ENCODE data around the gene TLR3. TPM values are rescaled to one million over a fixed set of nuclear protein-coding genes. Genes with fewer than 3 reads are reported as not detected.
"Not testable (repeated sequence)": the region's sequence is repeated elsewhere in the genome, so short reads cannot be mapped to it uniquely, and the experiment has no call there.

TLR3 gene
- total and polyA plus RNA-seq, 2 experiments from 2014 or later: 0.54 to 0.68 TPM

- no peaks in the 10 kb centered on the region for H3K9me3 ChIP-seq (ENCODE audit: low read depth)
- in situ Hi-C loops (cut with MboI): loop anchor here (25.0 kb wide), 1 partner anchor 995 kb away; no protein-coding TSS in a partner anchor
- no peak overlapping the region for H3K4me2 ChIP-seq (ENCODE audit: unreplicated experiment)
- no peaks in the 10 kb centered on the region for H4K20me1 ChIP-seq (ENCODE audit: insufficient read depth)
- no peaks in the 10 kb centered on the region for H3K9me2 ChIP-seq (ENCODE audit: insufficient read depth)
- TF ChIP-seq EZH2phosphoT487 (IDR thresholded peaks at IDR 0.05; ENCODE audit: insufficient read depth, low read depth) (no peak), EZH2 (IDR thresholded peaks at IDR 0.05; ENCODE audit: insufficient read depth, poor library complexity, severe bottlenecking) (no peak)
- H3K4me3 ChIP-seq: no peak overlapping the region
- peak; percentile 21 for DNase-seq
- WGBS, 2 experiments (ENCODE audit: low coverage in 1 of 2, low lambda C conversion rate in 2 of 2, missing lambda C conversion rate in 2 of 2): 11 to 23% methylated on average over 1 of the region's 1 CpG
- no peaks in the 10 kb centered on the region for H3F3A ChIP-seq (ENCODE audit: insufficient read depth)
- H3K36me3 ChIP-seq (ENCODE audit: low read depth): no peaks in the 10 kb centered on the region
- no peak overlapping the region for H3K9ac ChIP-seq
- H3K27me3 ChIP-seq (replicated peaks; ENCODE audit: insufficient read depth): peaks cover 34% of the 10 kb centered on the region
- no peaks in the 10 kb centered on the region for H3K79me2 ChIP-seq (ENCODE audit: insufficient read depth)
- H3K4me1 ChIP-seq (ENCODE audit: insufficient read depth): no peaks in the 10 kb centered on the region
- H3K27ac ChIP-seq: no peak overlapping the region
- no peak overlapping the region for H2AFZ ChIP-seq
Measured at GRCh38 chr4:186032259-186032658, 36.7 kb upstream of the TLR3 start.

- Histone ChIP-seq H3K9me3 (ENCODE audit: low read depth) (no peaks in the 10 kb centered on the region), H2AFZ (no peak overlapping the region), H3K4me3 (no peak overlapping the region), H3K79me2 (ENCODE audit: insufficient read depth) (no peaks in the 10 kb centered on the region), H3F3A (ENCODE audit: insufficient read depth) (no peaks in the 10 kb centered on the region), H3K9ac (no peak overlapping the region), H3K4me2 (ENCODE audit: unreplicated experiment) (no peak overlapping the region), H3K27me3 (replicated peaks; ENCODE audit: insufficient read depth) (peaks cover 34% of the 10 kb centered on the region), H3K27ac (no peak overlapping the region), H4K20me1 (ENCODE audit: insufficient read depth) (no peaks in the 10 kb centered on the region), H3K36me3 (ENCODE audit: low read depth) (no peaks in the 10 kb centered on the region), H3K9me2 (ENCODE audit: insufficient read depth) (no peaks in the 10 kb centered on the region), H3K4me1 (ENCODE audit: insufficient read depth) (no peaks in the 10 kb centered on the region)
- DNase-seq: no peak
- 53 to 58% methylated on average over 3 of the region's 3 CpGs for WGBS, 2 experiments (ENCODE audit: low coverage in 1 of 2, low lambda C conversion rate in 2 of 2, missing lambda C conversion rate in 2 of 2)
- in situ Hi-C loops (cut with MboI): loop anchor here (25.0 kb wide), 1 partner anchor 996 kb away; no protein-coding TSS in a partner anchor
- TF ChIP-seq EZH2 (IDR thresholded peaks at IDR 0.05; ENCODE audit: insufficient read depth, poor library complexity, severe bottlenecking): no peak
- no peak for TF ChIP-seq EZH2phosphoT487 (IDR thresholded peaks at IDR 0.05; ENCODE audit: insufficient read depth, low read depth)
Measured at GRCh38 chr4:186033027-186033426, 35.9 kb upstream of the TLR3 start.

- not testable (repeated sequence) for H2AFZ ChIP-seq; H4K20me1 ChIP-seq (ENCODE audit: insufficient read depth); H3K9ac ChIP-seq; H3K4me1 ChIP-seq (ENCODE audit: insufficient read depth); DNase-seq; H3F3A ChIP-seq (ENCODE audit: insufficient read depth); H3K36me3 ChIP-seq (ENCODE audit: low read depth); H3K79me2 ChIP-seq (ENCODE audit: insufficient read depth); H3K9me2 ChIP-seq (ENCODE audit: insufficient read depth); H3K9me3 ChIP-seq (ENCODE audit: low read depth); H3K27ac ChIP-seq; H3K4me2 ChIP-seq (ENCODE audit: unreplicated experiment); H3K4me3 ChIP-seq
- 43 to 51% methylated on average over 5 to 7 of the region's 7 CpGs for WGBS, 2 experiments (ENCODE audit: low coverage in 1 of 2, low lambda C conversion rate in 2 of 2, missing lambda C conversion rate in 2 of 2)
- H3K27me3 ChIP-seq (replicated peaks; ENCODE audit: insufficient read depth): peaks cover 33% of the 10 kb centered on the region
- in situ Hi-C loops (cut with MboI): loop anchor here (25.0 kb wide), 1 partner anchor 997 kb away; no protein-coding TSS in a partner anchor
Measured at GRCh38 chr4:186034613-186035012, 34.3 kb upstream of the TLR3 start.

GRCh38 chr4:186036976-186037581 lies 31.9 kb upstream of the TLR3 start:
- H3K9me2 ChIP-seq (ENCODE audit: insufficient read depth): no peaks in the 10 kb centered on the region
- no peaks in the 10 kb centered on the region for H3K9me3 ChIP-seq (ENCODE audit: low read depth)
- H4K20me1 ChIP-seq (ENCODE audit: insufficient read depth): no peaks in the 10 kb centered on the region
- DNase-seq: no peak
- no peak overlapping the region for H2AFZ ChIP-seq
- H3K79me2 ChIP-seq (ENCODE audit: insufficient read depth): no peaks in the 10 kb centered on the region
- H3K4me1 ChIP-seq (ENCODE audit: insufficient read depth): no peaks in the 10 kb centered on the region
- H3K27ac ChIP-seq: no peak overlapping the region
- in situ Hi-C loops (cut with MboI): loop anchor here (25.0 kb wide), 1 partner anchor 1000 kb away; no protein-coding TSS in a partner anchor
- WGBS, 2 experiments (ENCODE audit: low coverage in 1 of 2, low lambda C conversion rate in 2 of 2, missing lambda C conversion rate in 2 of 2): 46 to 47% methylated on average over 6 of the region's 6 CpGs
- TF ChIP-seq EZH2phosphoT487 (IDR thresholded peaks at IDR 0.05; ENCODE audit: insufficient read depth, low read depth) (no peak), EZH2 (IDR thresholded peaks at IDR 0.05; ENCODE audit: insufficient read depth, poor library complexity, severe bottlenecking) (no peak)
- no peak overlapping the region for H3K4me2 ChIP-seq (ENCODE audit: unreplicated experiment)
- no peaks in the 10 kb centered on the region for H3K36me3 ChIP-seq (ENCODE audit: low read depth)
- no peak overlapping the region for H3K9ac ChIP-seq
- H3F3A ChIP-seq (ENCODE audit: insufficient read depth): no peaks in the 10 kb centered on the region
- H3K27me3 ChIP-seq (replicated peaks; ENCODE audit: insufficient read depth): peaks cover 18% of the 10 kb centered on the region
- H3K4me3 ChIP-seq: no peak overlapping the region

Measured in GM23248 (cell line).